ENCODE results near the gene PAAF1. TPM values are rescaled to one million over a fixed set of nuclear protein-coding genes. Genes with fewer than 3 reads are reported as not detected.

PAAF1 gene
- total and polyA plus RNA-seq, 2 donors from 2014 or later: 18.2 to 31.4 TPM

GRCh38 chr11:73968356-73968966 is 91.7 kb downstream of the PAAF1 start:
- TF ChIP-seq CTCF (IDR thresholded peaks at IDR 0.05; ENCODE audit: borderline replicate concordance, extremely low read depth, insufficient read depth): no peak
- H3K9me3 ChIP-seq (ENCODE audit: control insufficient read depth in 2 of 3, insufficient read depth in 1 of 3, low read length in 3 of 3): no peaks in the 10 kb centered on the region
- DNase-seq: no peak
- peaks cover 0 to 2% (median 0%) of the 10 kb centered on the region in 3 donors for H3K4me1 ChIP-seq (ENCODE audit: control insufficient read depth in 2 of 3, insufficient read depth in 2 of 3, low read depth in 1 of 3, low read length in 3 of 3)
- no peak overlapping the region for H3K4me3 ChIP-seq (ENCODE audit: low read length in 3 of 3)
- intact Hi-C loops (cut with DNase I): no loop called here
- H3K36me3 ChIP-seq (ENCODE audit: control insufficient read depth in 2 of 3, insufficient read depth in 3 of 3, low read length in 3 of 3): no peaks in the 10 kb centered on the region
- no peak overlapping the region for H3K27ac ChIP-seq (ENCODE audit: low read depth in 2 of 2, low read length in 2 of 2)
- FAIRE-seq: no peak
- H3K27me3 ChIP-seq (ENCODE audit: control insufficient read depth, insufficient read depth, low read length): no peaks in the 10 kb centered on the region
- no peak overlapping the region for H3K9ac ChIP-seq (ENCODE audit: low read length in 3 of 3)

DNA sequence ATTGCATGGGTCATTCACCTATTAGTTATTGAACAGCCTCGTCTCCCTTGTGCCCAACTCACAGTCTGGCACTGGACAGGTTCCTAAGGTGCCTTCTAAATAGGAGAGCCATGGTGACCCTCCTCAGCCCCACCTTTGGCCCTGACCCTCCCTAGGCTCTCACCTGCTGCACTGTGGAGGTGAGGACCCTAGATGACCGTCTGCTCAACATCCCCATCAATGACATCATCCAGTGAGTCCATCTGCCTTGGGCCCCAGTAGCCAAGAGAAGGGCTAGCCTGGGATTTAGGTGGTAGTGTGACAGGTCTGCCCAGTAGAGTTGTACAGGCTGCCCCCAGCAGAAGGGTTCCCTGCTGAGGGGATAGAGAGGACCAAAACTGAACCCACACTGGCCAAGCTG is 92.3 kb downstream of the PAAF1 start:
- TF ChIP-seq CTCF (IDR thresholded peaks at IDR 0.05; ENCODE audit: borderline replicate concordance, extremely low read depth, insufficient read depth): no peak
- DNase-seq (no peak), FAIRE-seq (no peak)
- intact Hi-C loops (cut with DNase I): no loop called here
- Histone ChIP-seq H3K9ac (ENCODE audit: low read length in 3 of 3) (no peak overlapping the region), H3K27me3 (ENCODE audit: control insufficient read depth, insufficient read depth, low read length) (no peaks in the 10 kb centered on the region), H3K36me3 (ENCODE audit: control insufficient read depth in 2 of 3, insufficient read depth in 3 of 3, low read length in 3 of 3) (no peaks in the 10 kb centered on the region), H3K27ac (ENCODE audit: low read depth in 2 of 2, low read length in 2 of 2) (no peak overlapping the region), H3K9me3 (ENCODE audit: control insufficient read depth in 2 of 3, insufficient read depth in 1 of 3, low read length in 3 of 3) (no peaks in the 10 kb centered on the region), H3K4me1 (ENCODE audit: control insufficient read depth in 2 of 3, insufficient read depth in 2 of 3, low read depth in 1 of 3, low read length in 3 of 3) (peaks cover 0 to 2% (median 0%) of the 10 kb centered on the region in 3 donors), H3K4me3 (ENCODE audit: low read length in 3 of 3) (no peak overlapping the region)

- Histone ChIP-seq H3K4me3 (ENCODE audit: low read length in 3 of 3) (no peak overlapping the region), H3K9ac (ENCODE audit: low read length in 3 of 3) (no peak overlapping the region), H3K9me3 (ENCODE audit: control insufficient read depth in 2 of 3, insufficient read depth in 1 of 3, low read length in 3 of 3) (no peaks in the 10 kb centered on the region), H3K4me1 (ENCODE audit: control insufficient read depth in 2 of 3, insufficient read depth in 2 of 3, low read depth in 1 of 3, low read length in 3 of 3) (no peaks in the 10 kb centered on the region), H3K27me3 (ENCODE audit: control insufficient read depth, insufficient read depth, low read length) (no peaks in the 10 kb centered on the region), H3K27ac (ENCODE audit: low read depth in 2 of 2, low read length in 2 of 2) (no peak overlapping the region), H3K36me3 (ENCODE audit: control insufficient read depth in 2 of 3, insufficient read depth in 3 of 3, low read length in 3 of 3) (no peaks in the 10 kb centered on the region)
- DNase-seq (peak in 2 of 5 donors; percentile 33 to 53), FAIRE-seq (no peak)
- intact Hi-C loops (cut with DNase I): no loop called here
- TF ChIP-seq CTCF (IDR thresholded peaks at IDR 0.05; ENCODE audit: borderline replicate concordance, extremely low read depth, insufficient read depth): no peak
Observed at GRCh38 chr11:73969991-73970800, 93.4 kb downstream of the PAAF1 start.

Measured in kidney (tissue), 14 donors.